IMR-90 (cell line): ENCODE data around the gene C3orf70. TPM values are rescaled to one million over a fixed set of nuclear protein-coding genes. Genes with fewer than 3 reads are reported as not detected.

ENCODE experiments used
- ATAC-seq: fragments of 200-7000 bp; cut with Tn5 transposase; 2 replicates; pipeline ENCODE4 v1.9.1; 2020; ENCODE audit warnings: low read depth, mild to moderate bottlenecking, moderate library complexity
- BruUV-seq: library from RNA; stranded (reverse); fragments of 400-500 nt; replicated peaks from 2 replicates; lab custom pipeline; 2021; lab: Mats Ljungman, UMichigan
- CTCF ChIA-PET: fragments of 300-600 bp; formaldehyde crosslinking; extraction: SDS; loops from one replicate; lab custom pipeline; 2021; ENCODE audit warnings: antibody characterized with exemption; lab: Yijun Ruan, JAX
- POLR2A ChIA-PET: fragments of 300-600 bp; sonication (Branson Sonifier 250); formaldehyde crosslinking; loops from one replicate; lab custom pipeline; 2022; ENCODE audit warnings: antibody characterized with exemption; ENCODE audit not compliant: unreplicated experiment; lab: Charles Lee
- DNase-seq: peaks from one replicate; pipeline ENCODE4 v3.0.0; 2013
- H2AFZ ChIP-seq: replicated peaks from 2 replicates; pipeline ENCODE3; 2013; ENCODE audit warnings: low read length, mild to moderate bottlenecking; ENCODE audit not compliant: poor library complexity
- H2AK5ac ChIP-seq: 2 replicates; pipeline ENCODE4 v1.6.1; 2013; ENCODE audit warnings: low read depth, low read length, inconsistent platforms
- H2AK9ac ChIP-seq: replicated peaks from 2 replicates; pipeline ENCODE3; 2013; ENCODE audit warnings: mild to moderate bottlenecking, low read depth, low read length, moderate library complexity; ENCODE audit not compliant: poor library complexity
- H2BK120ac ChIP-seq: 2 replicates; pipeline ENCODE4 v1.6.1; 2013; ENCODE audit warnings: low read depth, low read length, inconsistent platforms
- H2BK15ac ChIP-seq: 3 replicates; pipeline ENCODE4 v1.6.1; 2013; ENCODE audit warnings: low read depth, low read length, inconsistent platforms
- H2BK20ac ChIP-seq: 2 replicates; pipeline ENCODE4 v1.6.1; 2013; ENCODE audit warnings: low read depth, mild to moderate bottlenecking, inconsistent platforms, low read length, moderate library complexity
- H2BK5ac ChIP-seq: 2 replicates; pipeline ENCODE4 v1.6.1; 2013; ENCODE audit warnings: mild to moderate bottlenecking, low read depth, low read length, inconsistent platforms; ENCODE audit not compliant: poor library complexity, severe bottlenecking
- H3K14ac ChIP-seq: replicated peaks from 2 replicates; pipeline ENCODE4 v1.6.1; 2013; ENCODE audit warnings: low read depth, low read length, inconsistent platforms
- H3K18ac ChIP-seq: 2 replicates; pipeline ENCODE4 v1.6.1; 2013; ENCODE audit warnings: low read depth, low read length, control low read depth
- H3K23ac ChIP-seq: 2 replicates; pipeline ENCODE4 v1.6.1; 2013; ENCODE audit warnings: low read depth, low read length, inconsistent platforms
- H3K27ac ChIP-seq: 2 replicates; pipeline ENCODE4 v1.5.1; 2013; ENCODE audit warnings: mild to moderate bottlenecking, control low read depth, low read length; ENCODE audit not compliant: insufficient read depth
- H3K27me3 ChIP-seq: 2 replicates; pipeline ENCODE4 v1.6.1; 2013; ENCODE audit warnings: low read length; ENCODE audit not compliant: control insufficient read depth, insufficient read depth
- H3K36me3 ChIP-seq: 2 replicates; pipeline ENCODE4 v1.6.1; 2013; ENCODE audit warnings: low read length, mixed read lengths; ENCODE audit not compliant: control insufficient read depth, insufficient read depth
- H3K4ac ChIP-seq: 2 replicates; pipeline ENCODE4 v1.6.1; 2013; ENCODE audit warnings: low read depth, low read length, inconsistent platforms
- H3K4me1 ChIP-seq: 2 replicates; pipeline ENCODE4 v1.6.1; 2013; ENCODE audit warnings: low read length, mixed read lengths; ENCODE audit not compliant: control insufficient read depth, insufficient read depth
- H3K4me2 ChIP-seq: 2 replicates; pipeline ENCODE4 v1.6.1; 2013; ENCODE audit warnings: low read depth, mild to moderate bottlenecking, control low read depth, low read length, moderate library complexity
- H3K4me3 ChIP-seq: 2 replicates; pipeline ENCODE4 v1.5.1; 2013; ENCODE audit warnings: low read depth, mild to moderate bottlenecking, control low read depth, low read length, moderate library complexity; ENCODE audit not compliant: insufficient read depth
- H3K56ac ChIP-seq: 2 replicates; pipeline ENCODE4 v1.6.1; 2013; ENCODE audit warnings: low read length, inconsistent platforms; ENCODE audit not compliant: insufficient read depth; ENCODE audit errors: extremely low read depth
- H3K79me1 ChIP-seq, 2 experiments: 2 replicates each; pipeline ENCODE4 v1.6.1; 2013; ENCODE audit warnings: low read length in 2 of 2, inconsistent platforms in 1 of 2, low read depth in 1 of 2
- H3K9ac ChIP-seq: 2 replicates; pipeline ENCODE4 v1.6.1; 2013; ENCODE audit warnings: low read depth, low read length, control low read depth
- H3K9me1 ChIP-seq: 2 replicates; pipeline ENCODE4 v1.6.1; 2013; ENCODE audit warnings: low read length, inconsistent platforms; ENCODE audit not compliant: insufficient read depth
- H3K9me3 ChIP-seq: 2 replicates; pipeline ENCODE4 v1.6.1; 2013; ENCODE audit warnings: low read length; ENCODE audit not compliant: control insufficient read depth, insufficient read depth
- H4K20me1 ChIP-seq: 2 replicates; pipeline ENCODE4 v1.6.1; 2013; ENCODE audit warnings: low read length, inconsistent platforms; ENCODE audit not compliant: insufficient read depth
- H4K5ac ChIP-seq: 2 replicates; pipeline ENCODE4 v1.6.1; 2013; ENCODE audit warnings: mild to moderate bottlenecking, low read depth, low read length, control low read depth
- H4K8ac ChIP-seq, 2 experiments: 2 replicates each; pipeline ENCODE4 v1.6.1; 2013; ENCODE audit warnings: low read depth in 2 of 2, low read length in 2 of 2, control low read depth in 1 of 2, inconsistent platforms in 1 of 2
- H4K91ac ChIP-seq: 2 replicates; pipeline ENCODE4 v1.6.1; 2013; ENCODE audit warnings: low read depth, low read length, inconsistent platforms; ENCODE audit not compliant: insufficient read depth
- BHLHE40 ChIP-seq: fragments of 150-350 bp; IDR thresholded peaks from 2 replicates; pipeline ENCODE4 v1.6.1; 2016; ENCODE audit warnings: mild to moderate bottlenecking, low read depth, low read length
- MXI1 ChIP-seq: IDR thresholded peaks from 2 replicates; pipeline ENCODE4 v1.6.1; 2012; ENCODE audit warnings: low read depth, mild to moderate bottlenecking, low read length, moderate library complexity, borderline replicate concordance
- WGBS, 2 experiments: methylation state at CpG; one replicate each; pipeline versions ENCODE4 v1.1.5 to v1.1.7; 2013; ENCODE audit warnings: missing lambda C conversion rate in 2 of 2; ENCODE audit not compliant: insufficient read length in 1 of 2; ENCODE audit errors: extremely low coverage in 2 of 2; 5-methylcytosine and 5-hydroxymethylcytosine counted together
- dilution Hi-C: fragments of 300-500 bp; cut with HindIII; formaldehyde crosslinking; loops from one replicate; pipeline ENCODE4 v1.14.3; 2018; ENCODE audit warnings: low sequenced_read_pairs; ENCODE audit not compliant: unreplicated experiment
- in situ Hi-C: fragments of 300-500 bp; cut with MboI; formaldehyde crosslinking; loops from 3 replicates; pipeline ENCODE4 v1.14.3; 2019; ENCODE audit warnings: low sequenced_read_pairs, inconsistent platforms, mixed read lengths
- intact Hi-C: fragments of 100-400 bp; cut with micrococcal nuclease; formaldehyde crosslinking; loops from 2 replicates; pipeline ENCODE4 v1.10.0; 2022
- polyA plus RNA-seq, 3 experiments: library from polyadenylated mRNA; depleted of rRNA; stranded (reverse); fragments of >200 nt; gene quantifications; 2 replicates each; pipeline ENCODE4 v1.2.3, GENCODE V29; 2012; ENCODE audit warnings: low replicate concordance in 1 of 3
- total RNA-seq: library from RNA; depleted of rRNA; stranded (reverse); fragments of >200 nt; gene quantifications from 2 replicates; pipeline ENCODE4 v1.2.3, GENCODE V29; 2012

The C3orf70 gene
- total and polyA plus RNA-seq, 2 of the 4 experiments (the other 2 are of a cell fraction): 0.96 to 1.8 TPM

DNA sequence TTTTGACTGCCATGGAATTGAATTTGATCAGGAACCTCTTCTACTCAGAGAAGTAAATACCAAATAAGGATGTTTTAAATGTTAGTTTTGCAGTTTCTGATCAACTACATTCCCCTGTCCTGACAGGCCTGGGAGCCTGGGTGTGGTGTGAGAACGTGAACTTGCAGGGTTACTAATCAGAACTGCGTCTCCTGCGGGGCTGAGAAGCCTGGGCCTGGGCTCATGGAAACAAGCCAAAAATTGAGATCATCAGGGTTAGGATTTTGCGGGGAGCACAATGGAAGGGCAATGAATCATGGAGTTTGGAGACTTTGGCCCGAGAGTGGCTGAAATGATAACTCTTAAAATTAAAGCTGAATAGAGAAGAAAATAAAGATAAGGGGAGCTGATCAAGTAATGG is 47.8 kb upstream of the C3orf70 start:
- no peak overlapping the region for H4K91ac ChIP-seq
- no peak overlapping the region for H3K27ac ChIP-seq
- H3K9me1 ChIP-seq: peaks cover 4% of the 10 kb centered on the region
- ATAC-seq: peak; percentile 75
- no peak overlapping the region for H3K4me3 ChIP-seq
- WGBS, 2 experiments: 0% methylated on average over 2 of the region's 5 CpGs; no CpG with 5 or more reads in 1 of the 2 experiments
- no peaks in the 10 kb centered on the region for H3K27me3 ChIP-seq
- no peaks in the 10 kb centered on the region for H3K9me3 ChIP-seq
- no peak overlapping the region for H3K18ac ChIP-seq
- no peak overlapping the region for H3K4ac ChIP-seq
- no peaks in the 10 kb centered on the region for H3K79me1 ChIP-seq
- H2AK5ac ChIP-seq: no peak overlapping the region
- peak overlapping the region; percentile 81 for H2AFZ ChIP-seq
- no peak overlapping the region for H2BK15ac ChIP-seq
- no peak overlapping the region for H2BK5ac ChIP-seq
- no peak overlapping the region for H2BK120ac ChIP-seq
- H3K4me2 ChIP-seq: no peak overlapping the region
- TF ChIP-seq BHLHE40: peak; percentile 47; the same call in 1 of the 2 replicates
- TF ChIP-seq MXI1: no peak
- DNase-seq: peak; percentile 79
- no peak overlapping the region for H4K5ac ChIP-seq
- no peak overlapping the region for H3K14ac ChIP-seq
- no peak overlapping the region for H2AK9ac ChIP-seq
- H3K56ac ChIP-seq: no peak overlapping the region
- no peaks in the 10 kb centered on the region for H4K20me1 ChIP-seq
- H2BK20ac ChIP-seq: no peak overlapping the region
- intact Hi-C loops: no loop called here
- H3K36me3 ChIP-seq: no peaks in the 10 kb centered on the region
- in situ Hi-C loops: no loop called here
- dilution Hi-C loops: no loop called here
- no peaks in the 10 kb centered on the region for H3K4me1 ChIP-seq
- no peak overlapping the region for H3K23ac ChIP-seq
- H4K8ac ChIP-seq: peak overlapping the region in 1 of 2 experiments; percentile 37; a peak in 1 of 4 replicates
- ChIA-PET POLR2A (no interaction called here), CTCF (no interaction called here)
- H3K9ac ChIP-seq: no peak overlapping the region
- BruUV-seq: no TSS peak
